ENCODE measurements around the gene SLC38A2.

- TF ChIP-seq CTCF (IDR thresholded peaks at IDR 0.05) (no peak), POLR2A (IDR thresholded peaks at IDR 0.05) (no peak), POLR2AphosphoS5 (IDR thresholded peaks at IDR 0.05) (peak in 1 of 3 donors; percentile 25)
Observed at GRCh38 chr12:46371718-46372543, 642 bp downstream of the SLC38A2 start.
